HepG2 (cell line): Measurements from ENCODE around the gene MAP2K5. TPM values are rescaled to one million over a fixed set of nuclear protein-coding genes. Genes with fewer than 3 reads are reported as not detected.

Source experiments
- ATAC-seq: fragments of 200-7000 bp; cut with Tn5 transposase; 3 replicates; pipeline ENCODE4 v1.9.1; 2020; ENCODE audit warnings: mild to moderate bottlenecking, moderate library complexity
- BruUV-seq: library from RNA; stranded (reverse); fragments of 400-500 nt; replicated peaks from 2 replicates; lab custom pipeline; 2021; lab: Mats Ljungman, UMichigan
- CTCF ChIA-PET: fragments of 300-600 bp; formaldehyde crosslinking; extraction: SDS; loops from one replicate; lab custom pipeline; 2021; ENCODE audit warnings: low total read pairs, inconsistent platforms, low intra/inter-chr PET ratio; lab: Yijun Ruan, JAX
- POLR2A ChIA-PET: fragments of 350-600 bp; sonication (Branson Sonifier 250); formaldehyde crosslinking; loops from one replicate; lab custom pipeline; 2020; ENCODE audit warnings: antibody characterized with exemption, inconsistent platforms; lab: Yijun Ruan, JAX
- DNase-seq: peaks from one replicate; pipeline ENCODE4 v3.0.0-alpha.2; 2015; ENCODE audit warnings: low spot score
- FAIRE-seq: peaks from 3 replicates; lab custom pipeline; 2011; peaks lifted over from hg19 to GRCh38; lab: Jason Lieb, UNC
- H2AFZ ChIP-seq: one replicate; pipeline ENCODE4 v1.6.1; 2011; ENCODE audit warnings: low read length, inconsistent platforms
- H3K27ac ChIP-seq: fragments of 300-600 bp; 3 replicates; pipeline ENCODE4 v1.8.0; 2011; ENCODE audit warnings: mixed run types, mild to moderate bottlenecking, mixed read lengths, low read length, inconsistent platforms; ENCODE audit not compliant: insufficient read depth; ENCODE audit errors: extremely low read length
- H3K27me3 ChIP-seq, 2 experiments: fragments of 200-600 bp in 1 of 2; 2 replicates in 1 of 2; 3 replicates in 1 of 2; pipeline versions ENCODE4 v1.6.0 to v1.8.0; 2011; ENCODE audit warnings: low read length in 2 of 2, mild to moderate bottlenecking in 2 of 2, moderate library complexity in 2 of 2, inconsistent platforms in 1 of 2; ENCODE audit not compliant: insufficient read depth in 2 of 2, control insufficient read depth in 1 of 2
- H3K36me3 ChIP-seq, 2 experiments: fragments of 200-600 bp in 1 of 2; replicated peaks in 1 of 2; 2 replicates in 1 of 2; 3 replicates in 1 of 2; pipeline versions ENCODE4 v1.5.1 to v1.8.0; 2011; ENCODE audit warnings: low read length in 2 of 2, inconsistent platforms in 1 of 2; ENCODE audit not compliant: insufficient read depth in 2 of 2, control insufficient read depth in 1 of 2
- H3K4me1 ChIP-seq: 2 replicates; pipeline ENCODE4 v1.5.1; 2012; ENCODE audit warnings: low read length, inconsistent platforms; ENCODE audit not compliant: insufficient read depth
- H3K4me2 ChIP-seq: 2 replicates; pipeline ENCODE4 v1.6.0; 2011; ENCODE audit warnings: low read depth, low read length, inconsistent platforms
- H3K4me3 ChIP-seq, 3 experiments: fragments of 200-600 bp in 1 of 3; sonication (generic), shearing (Covaris generic) in 1 of 3; replicated peaks in 1 of 3; 2 replicates each; pipeline ENCODE4 v1.5.1; 2011 to 2016; ENCODE audit warnings: low read length in 3 of 3, inconsistent platforms in 2 of 3, low read depth in 2 of 3, mild to moderate bottlenecking in 2 of 3, control low read depth in 1 of 3, mixed read lengths in 1 of 3; ENCODE audit not compliant: insufficient read depth in 1 of 3
- H3K79me2 ChIP-seq: one replicate; pipeline ENCODE4 v1.6.1; 2011; ENCODE audit warnings: low read length, inconsistent platforms; ENCODE audit not compliant: insufficient read depth
- H3K9ac ChIP-seq: 2 replicates; pipeline ENCODE4 v1.6.0; 2011; ENCODE audit warnings: mild to moderate bottlenecking, low read depth, low read length, inconsistent platforms; ENCODE audit not compliant: insufficient read depth
- H3K9me3 ChIP-seq: 2 replicates; pipeline ENCODE4 v1.5.1; 2012; ENCODE audit warnings: mild to moderate bottlenecking, low read length
- H4K20me1 ChIP-seq: 2 replicates; pipeline ENCODE4 v1.6.0; 2011; ENCODE audit warnings: inconsistent platforms, mild to moderate bottlenecking, low read length, moderate library complexity; ENCODE audit not compliant: insufficient read depth
- DPF2 ChIP-seq: sonication (generic); formaldehyde crosslinking; IDR thresholded peaks from 2 replicates; pipeline ENCODE4 v1.4.0; 2020; ENCODE audit warnings: mild to moderate bottlenecking, low read depth, missing genetic modification reagents, borderline replicate concordance
- KAT2B ChIP-seq: fragments of 150-350 bp; IDR thresholded peaks from 2 replicates; pipeline ENCODE4 v1.6.1; 2014; ENCODE audit warnings: low read depth, low read length, borderline replicate concordance
- KAT7 ChIP-seq: IDR thresholded peaks from 2 replicates; pipeline ENCODE4 v1.6.1; 2018; ENCODE audit warnings: borderline replicate concordance, missing compliant biosample characterization
- MED13 ChIP-seq: sonication (generic); formaldehyde crosslinking; IDR thresholded peaks from 2 replicates; pipeline ENCODE4 v1.5.0; 2020; ENCODE audit warnings: missing genetic modification reagents
- MXD4 ChIP-seq: IDR thresholded peaks from 2 replicates; pipeline ENCODE4 v1.6.1; 2016; ENCODE audit warnings: mild to moderate bottlenecking, missing biosample characterization, missing genetic modification reagents
- PAWR ChIP-seq: sonication (generic); formaldehyde crosslinking; IDR thresholded peaks from 2 replicates; pipeline ENCODE4 v1.4.0; 2020; ENCODE audit warnings: missing genetic modification reagents, mild to moderate bottlenecking, borderline replicate concordance
- ZEB1 ChIP-seq: IDR thresholded peaks from 2 replicates; pipeline ENCODE4 v1.6.1; 2012; ENCODE audit warnings: mild to moderate bottlenecking, low read depth, inconsistent platforms; ENCODE audit not compliant: insufficient replicate concordance
- ZMAT3 ChIP-seq: sonication (generic); formaldehyde crosslinking; conservative IDR thresholded peaks from 2 replicates; pipeline ENCODE4 v1.7.0; 2021; ENCODE audit warnings: missing genetic modification reagents
- ZMYM2 ChIP-seq: sonication (generic); formaldehyde crosslinking; IDR thresholded peaks from 2 replicates; pipeline ENCODE4 v1.8.0; 2022; ENCODE audit warnings: mild to moderate bottlenecking, missing genetic modification reagents
- ZNF343 ChIP-seq: sonication (generic); formaldehyde crosslinking; IDR thresholded peaks from 2 replicates; pipeline ENCODE4 v1.4.0; 2020; ENCODE audit warnings: mild to moderate bottlenecking, missing genetic modification reagents
- ZNF749 ChIP-seq: sonication (generic); formaldehyde crosslinking; IDR thresholded peaks from 2 replicates; pipeline ENCODE4 v1.8.0; 2022; ENCODE audit warnings: mild to moderate bottlenecking, missing genetic modification reagents, moderate library complexity, borderline replicate concordance
- WGBS: methylation state at CpG from one replicate; pipeline ENCODE4 v1.1.6; 2017; ENCODE audit warnings: low lambda C conversion rate; 5-methylcytosine and 5-hydroxymethylcytosine counted together
- in situ Hi-C: cut with HindIII; loops from 2 replicates; pipeline ENCODE4 v1.10.0; 2017; ENCODE audit warnings: low pct_unique_long_range_greater_than_20kb; ENCODE audit not compliant: extremely low pct_ligation_motif_present
- intact Hi-C: fragments of 100-400 bp; cut with micrococcal nuclease; formaldehyde crosslinking; loops from one replicate; pipeline ENCODE4 v1.10.0; 2022; ENCODE audit not compliant: unreplicated experiment
- polyA plus RNA-seq, 8 experiments: library from polyadenylated mRNA; depleted of rRNA in 3 of 8; stranded (reverse) in 7 of 8; unstranded in 1 of 8; fragments of >200 nt; fragmentation: Illumina TruSeq in 4 of 8; extraction: Trizol in 4 of 8; gene quantifications; 2 replicates each; pipeline versions ENCODE4 v1.2.1 to v1.2.3, GENCODE V29; 2011 to 2016; ENCODE audit warnings: low read depth in 4 of 8, missing spikeins in 1 of 8, mixed read lengths in 1 of 8; ENCODE audit not compliant: insufficient read depth in 1 of 8
- total RNA-seq, 5 experiments: library from RNA; depleted of rRNA; stranded (reverse); fragments of >200 nt; fragmentation: Illumina TruSeq; extraction: Trizol; gene quantifications; 2 replicates each; pipeline ENCODE4 v1.2.3, GENCODE V29; 2016; ENCODE audit warnings: low read depth in 1 of 5
- TF ChIP-seq, protein P1 (sequence below): sonication (generic); formaldehyde crosslinking; conservative IDR thresholded peaks from 2 replicates; pipeline ENCODE4 v1.4.0; 2020; ENCODE audit warnings: missing genetic modification reagents
- TF ChIP-seq, protein P2 (sequence below): IDR thresholded peaks from 2 replicates; pipeline ENCODE4 v1.6.1; 2016; ENCODE audit warnings: low read depth, missing genetic modification reagents, missing compliant biosample characterization
- TF ChIP-seq, protein P3 (sequence below): sonication (generic); formaldehyde crosslinking; IDR thresholded peaks from 2 replicates; pipeline ENCODE4 v1.4.0; 2020; ENCODE audit warnings: missing genetic modification reagents

Gene MAP2K5
- total and polyA plus RNA-seq, 2 of the 13 experiments (the other 11 are each of a cell fraction or from before 2014, with no cell fraction given), result 4.0 to 4.3 TPM

DNA sequence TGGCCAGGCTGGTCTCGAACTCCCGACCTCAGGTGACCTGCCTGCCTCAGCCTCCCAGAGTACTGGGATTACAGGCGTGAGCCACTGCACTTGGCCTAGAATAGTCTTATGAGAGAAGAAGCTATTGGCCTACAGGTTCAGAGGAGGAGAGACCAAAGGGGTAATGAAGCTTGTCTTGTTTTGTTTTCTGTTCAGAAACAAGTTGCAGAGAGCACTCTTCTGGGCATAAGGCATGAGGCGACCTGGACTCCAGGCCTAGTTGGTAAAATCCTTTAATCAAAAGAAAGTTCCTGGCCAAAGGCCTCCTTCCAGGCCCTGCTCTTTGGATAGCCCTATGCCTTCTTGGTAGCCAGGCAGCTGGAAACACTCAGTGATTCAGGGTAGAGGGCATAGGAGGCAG, 195.6 kb downstream of the MAP2K5 start:
- no peak overlapping the region for H3K9ac ChIP-seq
- no peaks in the 10 kb centered on the region for H3K27me3 ChIP-seq
- H3K9me3 ChIP-seq, result no peaks in the 10 kb centered on the region
- H3K4me2 ChIP-seq, result no peak overlapping the region
- no peaks in the 10 kb centered on the region for H3K36me3 ChIP-seq
- H3K27ac ChIP-seq, result no peak overlapping the region
- no peak for ATAC-seq
- H3K4me1 ChIP-seq, result no peaks in the 10 kb centered on the region
- WGBS, result 75% methylated on average over 4 of the region's 4 CpGs
- H3K79me2 ChIP-seq, result no peaks in the 10 kb centered on the region
- no TSS peak for BruUV-seq
- no peak overlapping the region for H3K4me3 ChIP-seq
- no peak for DNase-seq
- H4K20me1 ChIP-seq, result no peaks in the 10 kb centered on the region
- CTCF ChIA-PET, result no interaction called here
- intact Hi-C loops (no loop called here), in situ Hi-C loops (no loop called here)
- no peak for FAIRE-seq
- H2AFZ ChIP-seq, result no peak overlapping the region
- TF ChIP-seq ZNF343 (CRISPR knock-in tag) (no peak), ZNF749 (CRISPR knock-in tag) (no peak), ZMYM2 (no peak), ZEB1 (no peak), MXD4 (CRISPR knock-in tag) (no peak), KAT2B (no peak), ZMAT3 (CRISPR knock-in tag) (no peak), DPF2 (no peak), KAT7 (CRISPR knock-in tag) (no peak), MED13 (CRISPR knock-in tag) (no peak), PAWR (CRISPR knock-in tag) (no peak)
- TF ChIP-seq, protein P1, sequence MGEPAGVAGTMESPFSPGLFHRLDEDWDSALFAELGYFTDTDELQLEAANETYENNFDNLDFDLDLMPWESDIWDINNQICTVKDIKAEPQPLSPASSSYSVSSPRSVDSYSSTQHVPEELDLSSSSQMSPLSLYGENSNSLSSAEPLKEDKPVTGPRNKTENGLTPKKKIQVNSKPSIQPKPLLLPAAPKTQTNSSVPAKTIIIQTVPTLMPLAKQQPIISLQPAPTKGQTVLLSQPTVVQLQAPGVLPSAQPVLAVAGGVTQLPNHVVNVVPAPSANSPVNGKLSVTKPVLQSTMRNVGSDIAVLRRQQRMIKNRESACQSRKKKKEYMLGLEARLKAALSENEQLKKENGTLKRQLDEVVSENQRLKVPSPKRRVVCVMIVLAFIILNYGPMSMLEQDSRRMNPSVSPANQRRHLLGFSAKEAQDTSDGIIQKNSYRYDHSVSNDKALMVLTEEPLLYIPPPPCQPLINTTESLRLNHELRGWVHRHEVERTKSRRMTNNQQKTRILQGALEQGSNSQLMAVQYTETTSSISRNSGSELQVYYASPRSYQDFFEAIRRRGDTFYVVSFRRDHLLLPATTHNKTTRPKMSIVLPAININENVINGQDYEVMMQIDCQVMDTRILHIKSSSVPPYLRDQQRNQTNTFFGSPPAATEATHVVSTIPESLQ (CRISPR knock-in tag), result no peak
- TF ChIP-seq, protein P2, sequence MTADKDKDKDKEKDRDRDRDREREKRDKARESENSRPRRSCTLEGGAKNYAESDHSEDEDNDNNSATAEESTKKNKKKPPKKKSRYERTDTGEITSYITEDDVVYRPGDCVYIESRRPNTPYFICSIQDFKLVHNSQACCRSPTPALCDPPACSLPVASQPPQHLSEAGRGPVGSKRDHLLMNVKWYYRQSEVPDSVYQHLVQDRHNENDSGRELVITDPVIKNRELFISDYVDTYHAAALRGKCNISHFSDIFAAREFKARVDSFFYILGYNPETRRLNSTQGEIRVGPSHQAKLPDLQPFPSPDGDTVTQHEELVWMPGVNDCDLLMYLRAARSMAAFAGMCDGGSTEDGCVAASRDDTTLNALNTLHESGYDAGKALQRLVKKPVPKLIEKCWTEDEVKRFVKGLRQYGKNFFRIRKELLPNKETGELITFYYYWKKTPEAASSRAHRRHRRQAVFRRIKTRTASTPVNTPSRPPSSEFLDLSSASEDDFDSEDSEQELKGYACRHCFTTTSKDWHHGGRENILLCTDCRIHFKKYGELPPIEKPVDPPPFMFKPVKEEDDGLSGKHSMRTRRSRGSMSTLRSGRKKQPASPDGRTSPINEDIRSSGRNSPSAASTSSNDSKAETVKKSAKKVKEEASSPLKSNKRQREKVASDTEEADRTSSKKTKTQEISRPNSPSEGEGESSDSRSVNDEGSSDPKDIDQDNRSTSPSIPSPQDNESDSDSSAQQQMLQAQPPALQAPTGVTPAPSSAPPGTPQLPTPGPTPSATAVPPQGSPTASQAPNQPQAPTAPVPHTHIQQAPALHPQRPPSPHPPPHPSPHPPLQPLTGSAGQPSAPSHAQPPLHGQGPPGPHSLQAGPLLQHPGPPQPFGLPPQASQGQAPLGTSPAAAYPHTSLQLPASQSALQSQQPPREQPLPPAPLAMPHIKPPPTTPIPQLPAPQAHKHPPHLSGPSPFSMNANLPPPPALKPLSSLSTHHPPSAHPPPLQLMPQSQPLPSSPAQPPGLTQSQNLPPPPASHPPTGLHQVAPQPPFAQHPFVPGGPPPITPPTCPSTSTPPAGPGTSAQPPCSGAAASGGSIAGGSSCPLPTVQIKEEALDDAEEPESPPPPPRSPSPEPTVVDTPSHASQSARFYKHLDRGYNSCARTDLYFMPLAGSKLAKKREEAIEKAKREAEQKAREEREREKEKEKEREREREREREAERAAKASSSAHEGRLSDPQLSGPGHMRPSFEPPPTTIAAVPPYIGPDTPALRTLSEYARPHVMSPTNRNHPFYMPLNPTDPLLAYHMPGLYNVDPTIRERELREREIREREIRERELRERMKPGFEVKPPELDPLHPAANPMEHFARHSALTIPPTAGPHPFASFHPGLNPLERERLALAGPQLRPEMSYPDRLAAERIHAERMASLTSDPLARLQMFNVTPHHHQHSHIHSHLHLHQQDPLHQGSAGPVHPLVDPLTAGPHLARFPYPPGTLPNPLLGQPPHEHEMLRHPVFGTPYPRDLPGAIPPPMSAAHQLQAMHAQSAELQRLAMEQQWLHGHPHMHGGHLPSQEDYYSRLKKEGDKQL, result no peak
- TF ChIP-seq, protein P3, sequence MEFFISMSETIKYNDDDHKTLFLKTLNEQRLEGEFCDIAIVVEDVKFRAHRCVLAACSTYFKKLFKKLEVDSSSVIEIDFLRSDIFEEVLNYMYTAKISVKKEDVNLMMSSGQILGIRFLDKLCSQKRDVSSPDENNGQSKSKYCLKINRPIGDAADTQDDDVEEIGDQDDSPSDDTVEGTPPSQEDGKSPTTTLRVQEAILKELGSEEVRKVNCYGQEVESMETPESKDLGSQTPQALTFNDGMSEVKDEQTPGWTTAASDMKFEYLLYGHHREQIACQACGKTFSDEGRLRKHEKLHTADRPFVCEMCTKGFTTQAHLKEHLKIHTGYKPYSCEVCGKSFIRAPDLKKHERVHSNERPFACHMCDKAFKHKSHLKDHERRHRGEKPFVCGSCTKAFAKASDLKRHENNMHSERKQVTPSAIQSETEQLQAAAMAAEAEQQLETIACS, result no peak
- POLR2A ChIA-PET, result no interaction called here
